Endothelial cell of umbilical vein (primary cell): ENCODE data around the gene NT5C1A.

Experiments
- JUN ChIP-seq: IDR thresholded peaks from 2 replicates; pipeline ENCODE4 v1.6.1; 2011; ENCODE audit warnings: borderline replicate concordance, low read depth; ENCODE audit not compliant: insufficient read length, insufficient read depth
- MYC ChIP-seq: IDR thresholded peaks from one replicate; pipeline ENCODE4 v1.6.1; 2011; ENCODE audit warnings: mild to moderate bottlenecking, low read depth, low read length
- POLR2A ChIP-seq: IDR thresholded peaks from 2 replicates; pipeline ENCODE4 v1.6.1; 2012; ENCODE audit warnings: low read depth, mild to moderate bottlenecking, control low read depth, low read length
- TF ChIP-seq, protein P1 (sequence below), 2 donors: IDR thresholded peaks; 1 replicate in 1 of 2; 2 replicates in 1 of 2; pipeline ENCODE4 v1.5.1; 2011; ENCODE audit warnings: low read length in 2 of 2, mild to moderate bottlenecking in 2 of 2, moderate library complexity in 2 of 2, control low read depth in 1 of 2, inconsistent platforms in 1 of 2, low read depth in 1 of 2; ENCODE audit not compliant: insufficient read depth in 1 of 2; ENCODE audit errors: extremely low read depth in 1 of 2

GRCh38 chr1:39711104-39711965 lies 39.4 kb upstream of the NT5C1A start:
- TF ChIP-seq POLR2A (no peak), JUN (no peak), MYC (no peak)
- TF ChIP-seq, protein P1, sequence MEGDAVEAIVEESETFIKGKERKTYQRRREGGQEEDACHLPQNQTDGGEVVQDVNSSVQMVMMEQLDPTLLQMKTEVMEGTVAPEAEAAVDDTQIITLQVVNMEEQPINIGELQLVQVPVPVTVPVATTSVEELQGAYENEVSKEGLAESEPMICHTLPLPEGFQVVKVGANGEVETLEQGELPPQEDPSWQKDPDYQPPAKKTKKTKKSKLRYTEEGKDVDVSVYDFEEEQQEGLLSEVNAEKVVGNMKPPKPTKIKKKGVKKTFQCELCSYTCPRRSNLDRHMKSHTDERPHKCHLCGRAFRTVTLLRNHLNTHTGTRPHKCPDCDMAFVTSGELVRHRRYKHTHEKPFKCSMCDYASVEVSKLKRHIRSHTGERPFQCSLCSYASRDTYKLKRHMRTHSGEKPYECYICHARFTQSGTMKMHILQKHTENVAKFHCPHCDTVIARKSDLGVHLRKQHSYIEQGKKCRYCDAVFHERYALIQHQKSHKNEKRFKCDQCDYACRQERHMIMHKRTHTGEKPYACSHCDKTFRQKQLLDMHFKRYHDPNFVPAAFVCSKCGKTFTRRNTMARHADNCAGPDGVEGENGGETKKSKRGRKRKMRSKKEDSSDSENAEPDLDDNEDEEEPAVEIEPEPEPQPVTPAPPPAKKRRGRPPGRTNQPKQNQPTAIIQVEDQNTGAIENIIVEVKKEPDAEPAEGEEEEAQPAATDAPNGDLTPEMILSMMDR (IDR thresholded peaks at IDR 0.05; ENCODE audit: extremely low read depth in 1 of 2, insufficient read depth in 1 of 2, low read depth in 1 of 2, low read length in 2 of 2) = no peak
